Mesenchymal stem cell (in vitro differentiated cells and primary cell): ENCODE data around the gene AUTS2.

Experiments
- DNase-seq: peaks from one replicate; pipeline ENCODE4 v3.0.0-alpha.2; 2013
- H2AFZ ChIP-seq: one replicate; pipeline ENCODE4 v1.6.1; 2013; ENCODE audit warnings: low read depth, mild to moderate bottlenecking, control low read depth, inconsistent platforms, low read length, moderate library complexity
- H2AK5ac ChIP-seq: 2 replicates; pipeline ENCODE4 v1.6.1; 2013; ENCODE audit warnings: low read length, moderate library complexity, mild to moderate bottlenecking, inconsistent platforms; ENCODE audit not compliant: severe bottlenecking
- H2BK120ac ChIP-seq: one replicate; pipeline ENCODE4 v1.6.1; 2013; ENCODE audit warnings: low read depth, mild to moderate bottlenecking, inconsistent platforms, low read length, moderate library complexity
- H2BK12ac ChIP-seq, 2 experiments: one replicate each; pipeline ENCODE4 v1.6.1; 2013; ENCODE audit warnings: inconsistent platforms in 2 of 2, low read length in 2 of 2, mild to moderate bottlenecking in 2 of 2, moderate library complexity in 2 of 2, control low read depth in 1 of 2
- H2BK15ac ChIP-seq: one replicate; pipeline ENCODE4 v1.6.1; 2013; ENCODE audit warnings: mild to moderate bottlenecking, low read depth, inconsistent platforms; ENCODE audit not compliant: poor library complexity, severe bottlenecking
- H2BK5ac ChIP-seq: 2 replicates; pipeline ENCODE4 v1.6.1; 2013; ENCODE audit warnings: low read depth, mild to moderate bottlenecking, low read length, control low read depth, inconsistent platforms; ENCODE audit not compliant: poor library complexity, severe bottlenecking
- H3K14ac ChIP-seq, 2 experiments: one replicate each; pipeline ENCODE4 v1.6.1; 2013; ENCODE audit warnings: inconsistent platforms in 2 of 2, low read length in 2 of 2, control low read depth in 1 of 2, mild to moderate bottlenecking in 1 of 2, moderate library complexity in 1 of 2
- H3K18ac ChIP-seq, 2 experiments: one replicate each; pipeline ENCODE4 v1.6.1; 2013; ENCODE audit warnings: inconsistent platforms in 2 of 2, low read length in 2 of 2, control low read depth in 1 of 2, low read depth in 1 of 2, mild to moderate bottlenecking in 1 of 2
- H3K23ac ChIP-seq, 2 experiments: one replicate each; pipeline ENCODE4 v1.6.1; 2013; ENCODE audit warnings: inconsistent platforms in 2 of 2, low read length in 2 of 2, mild to moderate bottlenecking in 2 of 2, moderate library complexity in 2 of 2, control low read depth in 1 of 2
- H3K27ac ChIP-seq: 2 replicates; pipeline ENCODE4 v1.5.1; 2013; ENCODE audit warnings: mild to moderate bottlenecking, moderate library complexity, low read length, control low read depth, inconsistent platforms; ENCODE audit not compliant: poor library complexity, severe bottlenecking
- H3K27me3 ChIP-seq, 2 experiments: 2 replicates each; pipeline versions ENCODE4 v1.6.1 to v1.7.0; 2013; ENCODE audit warnings: low read length in 2 of 2, mild to moderate bottlenecking in 2 of 2, moderate library complexity in 2 of 2, control low read depth in 1 of 2, inconsistent platforms in 1 of 2; ENCODE audit not compliant: control insufficient read depth in 1 of 2, insufficient read depth in 1 of 2
- H3K36me3 ChIP-seq, 2 experiments: 2 replicates each; pipeline versions ENCODE4 v1.6.1 to v1.7.0; 2013; ENCODE audit warnings: low read length in 2 of 2, control low read depth in 1 of 2, inconsistent platforms in 1 of 2, low read depth in 1 of 2, mild to moderate bottlenecking in 1 of 2; ENCODE audit not compliant: insufficient read depth in 2 of 2, control insufficient read depth in 1 of 2
- H3K4ac ChIP-seq, 2 experiments: one replicate each; pipeline ENCODE4 v1.6.1; 2013; ENCODE audit warnings: inconsistent platforms in 2 of 2, low read length in 2 of 2, mild to moderate bottlenecking in 2 of 2, moderate library complexity in 2 of 2, control low read depth in 1 of 2, low read depth in 1 of 2
- H3K4me1 ChIP-seq: 2 replicates; pipeline ENCODE4 v1.6.1; 2013; ENCODE audit warnings: low read depth, low read length, control low read depth; ENCODE audit not compliant: control insufficient read depth, insufficient read depth
- H3K4me2 ChIP-seq: 2 replicates; pipeline ENCODE4 v1.6.1; 2013; ENCODE audit warnings: low read length, mild to moderate bottlenecking, inconsistent platforms; ENCODE audit not compliant: poor library complexity, severe bottlenecking
- H3K4me3 ChIP-seq, 2 experiments: 2 replicates each; pipeline versions ENCODE4 v1.5.1 to v1.7.0; 2013; ENCODE audit warnings: low read length in 2 of 2, mild to moderate bottlenecking in 2 of 2, control low read depth in 1 of 2, low read depth in 1 of 2; ENCODE audit not compliant: insufficient read depth in 1 of 2
- H3K79me1 ChIP-seq: replicated peaks from 2 replicates; pipeline ENCODE4 v1.6.1; 2013; ENCODE audit warnings: mild to moderate bottlenecking, control low read depth, low read length, inconsistent platforms; ENCODE audit not compliant: poor library complexity, severe bottlenecking
- H3K9ac ChIP-seq: 2 replicates; pipeline ENCODE4 v1.7.0; 2013; ENCODE audit warnings: mild to moderate bottlenecking, low read length, moderate library complexity
- H3K9me3 ChIP-seq: 2 replicates; pipeline ENCODE4 v1.7.0; 2013; ENCODE audit warnings: mild to moderate bottlenecking, low read length; ENCODE audit not compliant: control insufficient read depth
- H4K8ac ChIP-seq: one replicate; pipeline ENCODE4 v1.6.1; 2013; ENCODE audit warnings: inconsistent platforms, mild to moderate bottlenecking, low read length, moderate library complexity
- H4K91ac ChIP-seq: one replicate; pipeline ENCODE4 v1.6.1; 2013; ENCODE audit warnings: mild to moderate bottlenecking, low read length, inconsistent platforms
- WGBS: methylation state at CpG from one replicate; pipeline ENCODE4 v1.1.7; 2013; ENCODE audit warnings: mixed read lengths; 5-methylcytosine and 5-hydroxymethylcytosine counted together

AUTS2 gene

DNA sequence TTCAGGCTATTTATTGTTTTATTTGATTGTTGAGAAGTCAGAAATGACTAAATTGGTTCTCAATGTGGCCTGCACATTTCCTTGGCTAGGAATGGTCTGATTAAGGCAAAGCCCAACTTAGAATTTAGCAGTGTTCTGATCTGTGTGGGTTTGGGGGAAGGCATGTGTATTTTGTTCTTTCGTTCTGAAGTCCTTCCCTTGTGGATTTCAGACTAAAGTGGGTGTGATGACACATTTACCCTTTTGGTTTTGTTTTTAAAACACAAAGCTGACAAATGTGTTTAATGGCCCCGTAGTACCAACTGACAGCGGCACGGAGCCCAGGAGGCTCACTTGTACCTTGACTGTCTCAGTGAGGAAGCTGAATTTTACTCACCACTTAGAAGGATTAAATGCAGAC lies 1081.4 kb downstream of the AUTS2 start:
- H3K14ac ChIP-seq = no peak overlapping the region
- no peaks in the 10 kb centered on the region for H3K9me3 ChIP-seq
- H4K91ac ChIP-seq = no peak overlapping the region
- H4K8ac ChIP-seq = no peak overlapping the region
- no peaks in the 10 kb centered on the region for H3K36me3 ChIP-seq
- no peak for DNase-seq
- no peak overlapping the region for H2AK5ac ChIP-seq
- no peak overlapping the region for H2AFZ ChIP-seq
- no peak overlapping the region for H3K4me2 ChIP-seq
- no peak overlapping the region for H3K4me3 ChIP-seq
- no peak overlapping the region for H3K18ac ChIP-seq
- 40% methylated on average over 4 of the region's 4 CpGs for WGBS
- no peak overlapping the region for H2BK15ac ChIP-seq
- H3K27me3 ChIP-seq = no peaks in the 10 kb centered on the region
- peaks cover 1% of the 10 kb centered on the region for H3K79me1 ChIP-seq
- no peak overlapping the region for H3K4ac ChIP-seq
- H3K9ac ChIP-seq = no peak overlapping the region
- H3K23ac ChIP-seq = no peak overlapping the region
- H2BK12ac ChIP-seq = no peak overlapping the region
- no peak overlapping the region for H2BK5ac ChIP-seq
- H3K4me1 ChIP-seq = peaks cover 4% of the 10 kb centered on the region
- H2BK120ac ChIP-seq = no peak overlapping the region
- H3K27ac ChIP-seq = no peak overlapping the region

DNA sequence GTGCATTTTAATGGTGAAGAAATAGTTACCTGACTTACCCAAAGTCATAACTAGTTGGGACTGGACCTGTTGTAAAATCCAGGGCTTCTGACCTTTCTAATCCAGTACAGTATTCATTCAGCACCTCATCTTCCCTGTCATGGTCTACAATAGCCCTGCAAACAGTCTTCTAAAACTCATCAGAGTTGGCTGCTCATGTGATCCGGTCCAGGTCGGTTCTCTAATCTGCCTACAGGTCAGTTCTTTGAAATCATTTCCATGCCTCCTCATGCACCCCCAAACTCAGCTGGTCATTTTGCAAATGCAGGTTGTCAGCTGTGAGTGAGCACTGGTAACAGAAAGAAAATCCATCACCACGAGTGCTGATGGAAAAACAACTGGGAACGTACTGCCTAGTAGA lies 1082.0 kb downstream of the AUTS2 start:
- no peak overlapping the region for H2BK5ac ChIP-seq
- peaks cover 1% of the 10 kb centered on the region for H3K79me1 ChIP-seq
- no peak overlapping the region for H4K91ac ChIP-seq
- H3K9ac ChIP-seq = no peak overlapping the region
- no peak overlapping the region for H2BK120ac ChIP-seq
- H2BK15ac ChIP-seq = no peak overlapping the region
- H3K4me2 ChIP-seq = no peak overlapping the region
- no peaks in the 10 kb centered on the region for H3K9me3 ChIP-seq
- H3K27ac ChIP-seq = no peak overlapping the region
- peaks cover 4% of the 10 kb centered on the region for H3K4me1 ChIP-seq
- no peak overlapping the region for H3K23ac ChIP-seq
- H3K14ac ChIP-seq = no peak overlapping the region
- no peak overlapping the region for H2BK12ac ChIP-seq
- H3K18ac ChIP-seq = no peak overlapping the region
- no peak overlapping the region for H3K4me3 ChIP-seq
- DNase-seq = no peak
- H4K8ac ChIP-seq = no peak overlapping the region
- H2AK5ac ChIP-seq = no peak overlapping the region
- H3K36me3 ChIP-seq = no peaks in the 10 kb centered on the region
- 68% methylated on average over 4 of the region's 4 CpGs for WGBS
- H3K27me3 ChIP-seq = no peaks in the 10 kb centered on the region
- no peak overlapping the region for H3K4ac ChIP-seq
- no peak overlapping the region for H2AFZ ChIP-seq

DNA sequence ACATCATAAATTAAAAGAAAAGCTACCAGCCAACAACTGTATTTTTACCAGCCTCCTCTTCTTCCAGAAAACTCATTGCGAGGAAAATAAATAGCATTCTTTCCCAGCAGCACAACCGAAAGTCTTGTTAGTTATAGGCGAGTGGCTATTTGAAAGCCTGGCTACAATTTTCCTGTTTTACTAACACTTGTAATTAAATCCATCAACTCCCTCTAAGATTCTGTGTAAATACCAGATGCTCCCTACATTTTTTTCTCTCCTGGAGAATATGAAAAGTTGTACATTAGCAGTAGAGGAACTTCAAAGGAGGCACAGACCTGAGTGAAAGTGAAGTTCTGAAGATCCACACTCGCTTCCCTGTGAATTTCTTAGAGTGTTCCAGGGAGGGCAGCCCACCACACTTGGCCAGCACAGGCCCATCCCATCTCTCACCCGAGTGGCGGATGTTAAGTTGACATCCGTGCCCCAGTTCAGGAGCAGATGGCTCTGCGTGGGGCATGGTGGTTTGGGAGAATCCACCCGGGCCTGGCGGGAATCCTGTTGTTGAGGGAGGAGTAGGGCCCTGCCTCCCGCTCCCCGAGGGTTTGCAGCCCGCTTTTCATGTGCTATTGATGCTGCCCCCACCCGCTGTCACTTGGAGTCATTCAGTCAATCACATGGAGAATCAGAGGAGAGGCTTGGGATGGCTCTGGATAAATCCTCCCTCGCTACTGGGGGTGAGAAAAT lies 1082.6 kb downstream of the AUTS2 start:
- no peak overlapping the region for H2BK12ac ChIP-seq
- no peak overlapping the region for H2BK120ac ChIP-seq
- no peaks in the 10 kb centered on the region for H3K9me3 ChIP-seq
- no peak overlapping the region for H3K27ac ChIP-seq
- no peaks in the 10 kb centered on the region for H3K27me3 ChIP-seq
- peaks cover 4% of the 10 kb centered on the region for H3K4me1 ChIP-seq
- no peak overlapping the region for H3K4me3 ChIP-seq
- peaks cover 1% of the 10 kb centered on the region for H3K79me1 ChIP-seq
- no peaks in the 10 kb centered on the region for H3K36me3 ChIP-seq
- H3K14ac ChIP-seq = no peak overlapping the region
- no peak overlapping the region for H3K4ac ChIP-seq
- peak overlapping the region; percentile 27 for H4K8ac ChIP-seq
- peak overlapping the region; percentile 13 for H2BK15ac ChIP-seq
- H3K9ac ChIP-seq = no peak overlapping the region
- no peak overlapping the region for H2AFZ ChIP-seq
- no peak overlapping the region for H2BK5ac ChIP-seq
- WGBS = 44% methylated on average over 13 of the region's 15 CpGs
- H3K18ac ChIP-seq = no peak overlapping the region
- no peak overlapping the region for H3K23ac ChIP-seq
- DNase-seq = no peak
- H2AK5ac ChIP-seq = no peak overlapping the region
- H3K4me2 ChIP-seq = no peak overlapping the region
- no peak overlapping the region for H4K91ac ChIP-seq

DNA sequence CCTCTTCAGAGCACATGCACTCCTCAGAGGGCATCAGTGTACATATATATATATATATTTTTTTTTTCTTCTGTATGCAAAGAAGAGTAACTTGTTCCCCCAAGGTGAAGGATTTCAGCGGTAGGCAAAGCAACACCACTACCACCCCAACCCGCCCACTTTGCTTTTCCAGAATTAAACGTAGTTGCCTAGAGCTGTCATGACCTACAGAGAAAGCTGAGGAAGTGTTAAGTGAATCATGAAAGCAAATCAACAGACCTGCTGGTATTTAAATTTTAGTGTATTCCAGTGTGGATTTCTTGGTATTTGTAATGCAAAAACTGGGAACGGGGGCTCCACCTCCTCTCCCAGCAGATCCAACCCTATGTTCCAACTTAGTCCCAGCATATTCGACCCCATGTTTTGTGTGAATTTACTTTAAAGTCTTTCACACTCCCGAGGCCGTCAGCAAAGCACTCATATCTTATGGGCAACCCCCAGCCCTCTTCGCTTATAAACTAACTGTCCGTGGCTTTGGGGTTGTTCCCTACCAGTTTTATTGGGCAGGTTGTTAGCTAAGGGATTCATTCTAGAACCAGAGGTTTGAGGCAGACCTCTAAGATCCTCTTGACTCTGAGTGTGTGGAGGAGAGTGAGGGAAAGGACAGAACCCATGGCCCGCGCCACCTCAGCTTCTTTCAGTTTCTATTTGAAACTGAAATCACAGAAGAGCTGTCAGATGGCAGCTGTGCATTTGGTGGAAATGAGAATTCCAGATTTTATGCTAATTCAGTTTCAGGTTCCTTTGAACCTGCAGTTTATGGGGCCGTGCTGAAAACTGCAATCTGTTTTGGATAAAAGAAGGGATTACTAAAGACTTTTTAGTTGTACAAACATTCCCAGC lies 1083.4 kb downstream of the AUTS2 start:
- Histone ChIP-seq H3K14ac (no peak overlapping the region), H3K4me2 (no peak overlapping the region), H4K8ac (no peak overlapping the region), H2BK15ac (no peak overlapping the region), H3K9ac (no peak overlapping the region), H3K18ac (no peak overlapping the region), H2BK12ac (no peak overlapping the region), H4K91ac (no peak overlapping the region), H3K36me3 (no peaks in the 10 kb centered on the region), H3K23ac (no peak overlapping the region), H3K4ac (no peak overlapping the region), H2AK5ac (no peak overlapping the region), H3K79me1 (peaks cover 1% of the 10 kb centered on the region), H2BK120ac (no peak overlapping the region), H3K27me3 (no peaks in the 10 kb centered on the region), H2BK5ac (no peak overlapping the region), H3K27ac (no peak overlapping the region), H2AFZ (no peak overlapping the region), H3K9me3 (no peaks in the 10 kb centered on the region), H3K4me3 (no peak overlapping the region), H3K4me1 (peaks cover 4% of the 10 kb centered on the region)
- DNase-seq = peak; percentile 15
- WGBS = 36% methylated on average over 7 of the region's 12 CpGs
